NCI-H2029 treated with DMSO at 0.1 percent for 48 hours (cell line): Measurements from ENCODE around the gene DDX31.

Experiments
- DNase-seq: peaks from one replicate; lab custom pipeline; 2025; lab: John Stamatoyannopoulos, UW

Gene DDX31

DNA sequence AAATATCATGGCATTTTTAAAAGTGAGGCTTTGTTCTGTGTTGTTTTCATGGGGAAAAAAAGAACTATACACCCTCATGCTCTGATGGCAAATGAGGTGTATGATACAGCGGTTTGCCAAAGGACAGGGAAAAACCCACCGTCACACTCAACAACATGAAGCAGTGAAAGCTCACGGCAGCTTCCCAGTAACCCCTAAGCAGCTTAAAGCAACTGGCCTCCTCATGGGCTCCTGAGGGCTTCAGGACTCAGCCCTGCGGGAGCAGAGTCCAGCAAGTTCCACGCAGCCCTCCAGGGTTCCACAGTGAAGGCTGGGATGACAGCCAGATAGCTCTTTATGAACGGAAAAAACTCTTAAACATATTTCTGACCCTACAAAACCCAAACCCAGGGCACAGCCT is 74.5 kb downstream of the DDX31 start:
- DNase-seq: no peak

DNA sequence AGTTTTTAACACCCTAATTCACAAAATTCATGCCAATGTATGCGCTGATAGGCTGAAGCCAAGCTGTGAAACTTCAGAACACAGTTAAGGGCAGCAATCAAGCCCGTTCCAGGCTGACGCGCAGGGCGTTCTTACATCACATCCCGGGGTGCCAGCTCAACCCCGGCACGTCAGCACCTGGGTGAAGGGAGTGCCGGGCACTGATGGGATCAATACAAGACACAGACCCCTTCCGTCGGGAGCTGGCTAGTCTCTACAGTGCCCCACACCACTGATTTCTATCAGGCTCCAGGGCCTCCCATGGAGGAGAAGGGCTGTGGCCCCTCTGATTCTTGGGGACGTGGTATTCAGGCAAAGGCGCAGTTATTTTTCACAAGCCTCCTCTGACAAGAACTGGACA is 75.4 kb downstream of the DDX31 start:
- DNase-seq: no peak

DNA sequence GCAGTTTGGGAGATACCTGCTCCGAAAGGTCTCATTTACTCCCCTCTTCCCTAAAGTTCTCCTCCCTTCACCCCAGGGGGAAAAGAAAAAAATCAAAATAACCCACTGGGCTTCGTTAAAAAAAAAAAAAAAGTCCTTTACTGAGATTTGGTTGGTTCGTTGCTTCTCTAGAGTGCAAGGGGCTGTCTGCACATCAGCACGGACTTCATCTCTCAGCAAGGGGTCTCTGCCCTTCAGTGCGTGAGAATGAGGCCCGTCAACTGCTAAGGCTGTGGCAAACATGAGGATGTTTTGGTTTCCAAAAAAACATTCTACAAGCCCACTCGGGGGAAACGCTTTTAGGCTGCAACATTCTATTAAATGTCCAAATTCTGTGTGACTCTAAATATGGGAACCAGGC is 77.3 kb downstream of the DDX31 start:
- DNase-seq: no peak

DNA sequence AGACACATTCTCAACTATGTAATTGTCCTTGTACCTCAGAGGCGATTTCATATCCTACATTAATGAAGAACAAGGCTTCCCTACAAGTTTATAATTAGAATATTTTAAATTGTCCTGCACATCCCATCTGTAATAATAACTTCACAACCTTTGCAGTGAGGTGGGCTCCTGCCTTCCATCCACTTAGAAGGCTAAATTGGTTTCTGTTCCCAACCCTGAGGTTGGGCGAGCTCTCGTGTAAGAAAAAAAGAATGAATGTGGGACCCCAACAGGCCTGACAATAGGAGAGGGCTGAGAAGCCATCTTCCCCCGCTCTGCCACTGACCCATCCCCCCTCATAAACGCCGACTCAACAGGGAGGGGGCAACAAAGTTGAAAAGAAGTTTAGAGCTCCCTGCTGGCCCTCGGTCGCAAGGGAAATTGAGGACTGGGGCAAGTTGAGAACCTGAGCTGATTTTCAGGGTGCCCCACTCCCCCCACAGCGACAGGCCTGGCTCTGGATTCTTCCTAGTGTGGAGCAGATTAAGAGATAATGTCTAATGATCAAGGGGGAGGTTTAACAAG is 78.0 kb downstream of the DDX31 start:
- no peak for DNase-seq

DNA sequence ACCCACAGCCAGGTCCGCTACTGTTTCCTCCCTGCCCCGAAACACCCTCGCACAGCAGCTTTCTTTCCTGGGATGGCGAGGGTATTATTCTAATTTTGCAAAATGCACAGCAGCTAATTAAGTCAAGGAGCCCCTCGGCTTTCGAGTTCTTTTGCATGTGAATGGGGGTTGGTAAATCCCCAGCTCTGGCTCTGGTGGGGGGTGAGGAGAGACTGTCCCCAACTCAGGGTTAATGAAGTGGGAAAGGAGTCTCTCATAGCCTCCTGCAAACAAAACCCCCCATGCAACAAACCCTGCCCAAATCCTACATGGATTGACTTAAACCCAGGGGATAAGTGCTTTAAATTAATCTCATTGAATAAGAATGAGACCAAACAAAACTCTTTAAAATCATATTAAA is 78.5 kb downstream of the DDX31 start:
- no peak for DNase-seq

DNA sequence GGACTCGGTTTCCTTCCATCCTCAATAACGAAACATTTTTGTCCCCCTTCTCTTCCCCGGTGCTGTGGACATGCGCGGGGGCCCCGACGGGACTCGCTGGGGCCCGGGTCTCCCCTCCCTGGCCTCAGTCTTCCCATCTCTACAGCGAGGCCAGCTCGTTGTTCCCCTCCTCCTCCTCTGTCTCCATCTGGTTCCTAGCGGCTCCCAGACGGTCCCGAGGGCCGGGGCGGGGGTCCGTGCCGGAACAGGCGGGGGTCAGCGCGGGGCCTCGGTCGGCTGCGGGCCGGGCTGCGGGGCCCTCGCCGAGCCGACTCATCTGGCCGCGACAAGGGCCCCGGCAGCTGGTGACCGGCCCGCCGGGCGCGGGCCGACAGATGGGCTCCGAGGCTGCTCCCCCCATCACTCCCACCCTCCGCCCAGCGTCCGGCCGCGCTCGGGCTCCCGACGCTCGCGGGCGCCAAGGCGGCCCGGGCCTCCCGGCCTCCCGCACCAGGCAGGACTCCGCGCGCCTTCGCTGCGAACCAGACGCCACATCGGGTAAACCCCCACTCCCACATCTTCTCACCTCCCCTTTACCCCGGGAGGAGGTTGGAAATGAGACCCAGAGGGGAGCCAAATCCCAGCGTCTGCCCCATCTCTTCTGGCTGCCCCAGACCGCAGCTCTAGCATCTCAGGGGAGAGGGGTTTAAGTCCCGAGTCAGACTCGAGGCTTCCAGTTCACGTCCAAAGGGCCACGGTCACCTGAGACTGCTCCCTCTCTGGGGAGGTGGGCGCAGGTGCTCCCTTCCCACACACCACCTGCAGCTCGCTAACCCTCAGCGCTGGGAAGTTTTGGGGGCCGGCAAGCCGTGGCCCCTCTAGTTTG is 79.2 kb downstream of the DDX31 start:
- DNase-seq: no peak

DNA sequence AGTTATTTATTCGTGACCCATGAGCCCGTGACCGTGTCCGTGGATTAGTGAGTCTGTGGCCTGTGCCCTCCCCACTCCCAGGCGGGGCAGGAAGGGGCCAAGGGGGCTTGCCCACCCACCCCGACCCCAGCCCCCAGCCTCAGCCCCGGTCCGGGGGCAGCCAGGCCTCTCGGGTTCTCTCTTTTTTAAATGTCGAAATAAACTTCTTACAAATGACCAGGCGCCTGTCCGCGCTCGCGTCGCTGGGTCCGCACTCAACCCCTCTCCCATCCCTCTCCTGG is 79.8 kb downstream of the DDX31 start:
- no peak for DNase-seq

DNA sequence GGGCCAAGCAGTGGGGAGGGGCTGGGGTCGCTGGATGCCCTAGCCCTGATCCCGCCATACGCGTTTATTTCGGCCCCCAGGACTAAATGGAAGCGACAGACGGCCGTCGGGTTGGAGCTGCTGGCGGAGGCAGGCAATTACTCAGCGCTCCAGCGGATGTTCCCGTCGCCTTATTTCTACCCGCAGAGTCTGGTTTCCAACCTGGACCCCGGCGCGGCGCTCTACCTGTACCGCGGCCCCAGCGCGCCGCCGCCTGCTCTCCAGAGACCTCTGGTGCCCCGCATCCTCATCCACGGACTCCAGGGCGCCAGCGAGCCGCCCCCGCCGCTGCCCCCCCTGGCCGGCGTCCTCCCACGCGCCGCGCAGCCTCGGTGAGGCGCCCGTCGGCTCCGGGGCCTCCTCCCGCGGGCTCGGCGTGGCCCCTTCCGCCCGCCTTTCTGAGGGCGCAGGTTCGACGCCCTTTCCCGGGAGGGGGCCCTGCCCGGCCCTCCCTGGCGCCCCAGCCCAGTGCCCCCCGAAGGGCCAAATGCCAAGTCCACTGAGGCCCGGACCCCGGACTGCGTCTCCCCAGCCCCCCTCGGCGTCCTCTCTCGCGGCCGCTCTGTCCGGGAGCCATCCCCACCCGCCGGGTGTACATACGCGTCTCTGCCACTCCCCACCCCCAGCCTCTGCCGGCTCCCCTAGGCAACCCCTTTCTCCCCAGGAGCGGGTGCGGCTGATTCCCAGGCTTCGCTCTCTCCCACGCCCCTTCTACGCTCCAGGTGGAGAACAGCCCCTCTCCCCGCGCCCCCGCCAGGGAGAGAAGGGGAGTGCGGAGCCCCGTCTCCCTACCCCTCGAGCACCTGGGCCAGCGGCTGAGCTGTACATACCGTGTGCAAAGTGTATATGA is 80.4 kb downstream of the DDX31 start:
- no peak for DNase-seq

DNA sequence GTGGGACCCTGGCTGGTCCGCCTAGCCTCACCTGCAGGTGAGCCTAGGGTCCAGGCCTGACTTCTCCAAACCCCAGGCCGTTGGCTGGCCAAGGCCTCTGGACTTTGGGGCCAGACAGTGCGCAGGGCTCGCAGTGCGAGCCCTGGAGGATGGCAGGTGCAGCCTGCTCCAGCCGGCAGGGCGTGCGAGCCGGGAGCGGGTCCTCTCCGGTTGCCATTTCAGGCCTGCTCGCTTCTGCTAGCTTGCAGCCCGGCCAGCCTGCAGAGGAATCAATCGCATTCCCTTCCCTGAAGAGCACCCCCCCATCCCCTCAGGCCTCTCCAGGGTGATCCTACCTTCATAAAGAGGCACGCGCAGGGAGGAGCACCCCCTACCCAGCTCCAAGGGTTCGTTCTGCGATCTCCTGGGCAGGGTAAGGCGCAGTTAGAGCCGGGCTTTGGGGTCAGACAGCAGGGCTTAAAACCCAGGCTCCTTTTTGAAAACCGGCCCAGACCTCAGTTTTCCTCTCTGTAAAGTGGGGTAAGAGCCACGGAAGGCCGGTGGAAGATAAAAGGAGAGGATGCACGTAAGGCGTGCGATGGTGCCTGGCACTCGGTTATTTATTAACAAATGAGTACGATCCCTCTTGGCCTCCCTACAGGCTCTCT is 81.2 kb downstream of the DDX31 start:
- DNase-seq: no peak

DNA sequence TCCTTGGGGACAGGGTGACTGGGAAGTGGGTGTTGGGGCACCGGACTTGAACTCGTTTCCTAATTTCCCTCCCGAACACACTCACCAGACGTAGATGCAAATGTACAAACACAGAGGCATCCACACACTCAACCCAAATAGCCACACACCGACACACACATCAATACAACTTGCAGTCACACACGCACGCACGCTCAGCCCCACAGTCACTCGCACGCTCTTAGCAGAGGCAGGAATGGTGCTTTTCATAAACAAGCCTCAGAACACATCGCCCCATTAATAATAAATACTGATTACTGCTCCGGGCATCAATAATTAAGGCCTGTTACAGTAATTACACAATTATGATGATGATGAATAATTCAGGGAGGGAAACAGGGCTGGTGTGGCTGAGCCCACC is 81.7 kb downstream of the DDX31 start:
- no peak for DNase-seq

DNA sequence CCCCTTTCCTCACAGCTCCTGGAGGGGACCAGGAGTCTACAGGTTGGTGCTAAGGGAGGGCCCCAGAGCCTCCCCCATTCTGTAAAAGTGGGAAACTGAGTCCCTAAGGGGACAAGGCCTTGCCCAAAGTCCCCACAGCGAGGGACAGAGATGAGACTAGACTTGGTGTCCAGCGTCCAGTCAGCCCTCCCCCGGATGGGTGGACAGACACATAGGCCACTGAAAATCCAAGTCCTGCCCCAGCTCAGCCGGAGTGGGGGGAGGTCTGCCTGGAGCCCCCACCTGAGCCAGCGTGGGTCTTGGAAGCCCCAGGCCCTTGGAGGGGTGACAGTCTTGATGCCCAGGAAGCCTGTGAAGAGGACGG is 82.2 kb downstream of the DDX31 start:
- DNase-seq: no peak

DNA sequence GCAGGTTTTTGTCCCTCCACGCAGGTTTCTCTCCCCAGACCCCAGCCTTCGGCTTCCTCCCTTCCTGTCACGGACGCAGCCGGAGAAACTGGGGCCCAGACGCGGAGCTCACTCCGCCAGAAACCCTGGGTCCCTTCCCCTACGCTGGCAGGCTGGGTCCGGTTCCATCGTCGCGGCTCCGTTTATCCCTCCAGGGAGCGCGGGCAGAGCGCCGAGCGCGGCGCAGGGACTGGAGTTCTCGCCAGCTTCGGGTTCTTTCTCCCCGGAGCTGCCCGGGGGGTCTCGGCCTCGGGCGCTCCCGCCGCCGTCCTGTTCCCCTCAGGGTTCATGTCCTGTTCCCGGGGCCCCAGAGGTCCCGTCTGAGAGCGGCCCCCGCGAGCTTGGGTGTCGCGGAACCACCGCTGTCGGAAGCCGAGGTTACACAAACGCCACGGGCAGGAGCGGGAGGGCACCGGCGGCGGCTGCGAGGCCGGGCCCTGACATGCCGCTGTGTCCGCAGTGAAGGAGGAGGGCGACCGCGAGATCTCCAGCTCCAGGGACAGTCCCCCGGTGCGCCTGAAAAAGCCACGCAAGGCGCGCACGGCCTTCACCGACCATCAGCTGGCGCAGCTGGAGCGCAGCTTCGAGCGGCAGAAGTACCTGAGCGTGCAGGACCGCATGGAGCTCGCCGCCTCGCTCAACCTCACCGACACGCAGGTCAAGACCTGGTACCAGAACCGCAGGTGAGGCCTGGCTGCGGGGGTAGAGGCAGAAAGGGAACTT is 82.8 kb downstream of the DDX31 start:
- DNase-seq: no peak

DNA sequence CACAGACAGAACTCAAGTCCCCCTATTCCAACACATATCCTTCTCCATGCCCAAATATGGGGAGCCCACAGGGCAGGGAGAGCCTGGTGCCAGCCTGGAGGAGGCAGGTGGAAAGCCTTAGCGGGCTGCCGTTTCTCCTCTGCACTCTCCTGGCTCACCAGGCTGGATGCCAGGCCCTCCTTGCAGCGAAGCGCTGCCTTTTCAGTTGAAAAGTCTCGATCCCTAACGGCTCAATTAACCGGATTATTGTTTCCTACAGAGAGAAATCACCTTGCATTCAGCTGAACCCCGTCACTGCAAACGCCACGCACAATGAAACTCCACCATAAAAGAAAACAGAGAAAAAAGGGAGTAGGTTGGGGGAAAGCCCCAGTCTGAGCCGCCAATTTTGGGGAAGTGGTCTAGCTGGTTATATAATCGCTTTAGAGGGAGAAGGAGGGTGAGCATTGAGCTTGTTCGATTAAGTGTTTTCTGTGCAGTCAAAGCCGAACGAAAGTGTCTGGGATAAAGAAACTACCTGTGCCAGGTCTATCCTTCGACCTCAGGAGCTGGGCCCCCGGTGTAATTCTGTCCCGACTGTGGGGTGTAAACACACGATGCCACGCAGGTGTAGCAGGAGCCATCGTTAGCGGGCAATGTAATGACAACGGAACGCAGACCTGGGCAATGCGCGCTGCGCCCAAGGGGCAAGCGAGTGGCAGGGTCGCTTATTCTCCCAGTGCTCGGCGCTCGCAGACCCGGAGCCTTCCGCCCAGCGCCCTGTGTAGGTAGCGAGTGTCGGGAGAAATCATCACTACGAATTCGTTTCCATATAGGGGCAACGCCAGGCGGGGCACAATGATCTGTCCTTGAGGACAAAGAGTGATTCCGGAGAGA is 83.6 kb downstream of the DDX31 start:
- DNase-seq: no peak

DNA sequence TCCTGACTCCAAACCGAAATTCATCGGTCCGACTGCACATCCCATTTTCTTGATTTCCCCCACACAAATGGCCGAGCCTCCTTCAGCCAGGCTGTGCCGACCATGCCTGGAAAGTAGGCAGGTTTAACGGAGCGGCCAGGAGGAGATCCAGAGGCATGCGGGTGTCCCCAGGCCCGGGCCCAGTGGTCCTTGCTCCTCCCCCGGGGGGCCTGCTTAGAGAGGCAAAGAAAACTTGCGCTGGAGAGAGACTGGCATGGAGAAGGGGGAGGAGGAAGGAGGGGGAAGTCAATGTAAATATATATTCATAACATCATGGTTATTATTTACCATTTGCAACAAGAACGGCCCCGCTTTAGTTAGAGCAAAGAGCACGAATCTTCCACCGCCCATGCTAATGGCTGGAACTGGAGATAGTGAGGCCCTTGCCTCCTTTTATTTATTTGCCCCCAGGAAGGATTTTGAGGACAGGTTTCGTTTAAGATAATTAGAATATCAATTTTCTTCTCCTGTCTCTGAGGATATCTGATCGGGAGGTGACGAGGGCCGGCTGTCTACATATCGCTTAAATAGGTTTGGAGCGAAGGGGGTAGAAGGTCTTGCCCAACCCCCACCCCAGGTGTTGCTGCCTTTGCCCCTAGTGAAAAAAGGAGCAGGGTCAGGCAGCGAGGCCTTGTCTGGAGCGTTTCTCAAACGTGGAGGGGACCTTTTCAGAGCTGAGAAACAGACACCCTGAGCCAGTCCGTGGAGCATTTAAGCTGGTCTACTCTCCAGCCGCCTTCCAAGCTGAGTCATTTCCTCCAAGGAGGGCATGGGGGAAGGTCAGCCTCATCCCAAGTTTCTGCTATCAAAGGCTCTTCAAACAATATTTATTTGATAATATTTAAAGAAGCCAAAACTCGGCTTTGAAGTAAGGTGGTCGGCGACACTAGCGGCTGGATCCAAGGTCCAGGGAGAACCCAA is 84.9 kb downstream of the DDX31 start:
- DNase-seq: no peak

DNA sequence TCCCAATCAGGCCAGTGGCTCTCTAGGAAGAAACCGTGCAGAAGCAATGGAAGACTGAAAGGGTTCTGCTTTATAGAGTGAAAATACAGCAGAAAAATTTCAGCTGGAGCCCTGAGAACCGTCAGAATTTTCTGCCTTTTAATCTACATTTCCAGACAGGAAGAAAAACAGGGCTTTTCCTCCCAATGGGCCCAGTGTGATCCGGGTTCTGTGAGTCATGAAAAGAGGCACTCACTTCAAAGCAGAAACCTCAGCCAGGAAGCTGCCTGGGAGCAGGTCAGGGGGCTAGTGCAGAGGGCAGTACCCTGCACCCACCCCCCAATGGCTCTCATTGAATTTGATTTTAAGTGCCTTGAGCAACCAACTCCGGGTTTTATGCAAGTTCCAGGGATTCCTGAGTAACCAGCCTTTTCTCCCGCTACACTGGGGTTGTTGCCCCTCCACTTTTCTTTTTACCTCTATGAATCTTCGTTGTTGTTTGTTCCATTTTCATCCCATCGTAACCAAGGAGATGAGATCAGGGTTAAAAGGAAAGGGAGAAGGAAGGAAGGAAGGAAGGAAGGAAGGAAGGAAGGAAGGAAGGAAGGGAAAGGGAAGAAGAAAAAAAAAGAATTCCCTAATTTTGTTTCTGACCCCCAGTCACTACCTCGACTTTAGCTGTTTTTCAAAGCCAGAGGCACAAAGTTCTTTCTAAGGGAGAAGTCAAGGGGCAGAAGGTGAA is 86.0 kb downstream of the DDX31 start:
- no peak for DNase-seq

DNA sequence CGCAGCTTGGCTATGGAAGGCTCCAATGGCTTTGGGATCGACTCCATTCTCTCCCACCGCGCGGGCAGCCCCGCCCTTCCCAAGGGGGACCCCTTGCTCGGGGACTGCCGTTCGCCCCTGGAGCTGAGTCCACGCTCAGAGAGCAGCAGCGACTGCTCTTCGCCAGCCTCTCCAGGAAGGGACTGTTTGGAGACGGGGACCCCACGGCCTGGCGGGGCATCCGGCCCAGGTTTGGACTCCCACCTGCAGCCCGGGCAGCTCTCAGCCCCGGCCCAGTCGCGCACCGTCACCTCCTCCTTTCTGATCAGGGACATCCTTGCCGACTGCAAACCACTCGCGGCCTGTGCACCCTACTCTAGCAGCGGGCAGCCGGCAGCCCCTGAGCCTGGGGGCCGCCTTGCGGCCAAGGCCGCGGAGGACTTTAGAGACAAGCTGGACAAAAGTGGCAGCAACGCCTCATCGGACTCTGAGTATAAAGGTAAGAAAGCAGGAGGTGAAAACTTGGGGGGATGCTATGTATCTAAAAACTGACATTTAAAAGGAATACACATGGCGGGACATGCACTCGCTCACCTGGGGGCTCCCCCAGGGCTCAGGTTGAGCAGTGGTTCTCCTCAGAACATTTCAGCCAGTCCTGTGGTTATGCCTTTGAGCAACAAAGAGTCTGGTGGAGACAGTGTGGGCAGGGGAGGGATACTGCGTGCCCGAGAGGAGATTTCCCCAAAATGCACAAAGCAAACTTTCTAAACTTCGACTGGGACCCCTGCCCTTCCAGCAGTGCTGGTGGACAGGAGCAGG is 86.8 kb downstream of the DDX31 start:
- DNase-seq: no peak

DNA sequence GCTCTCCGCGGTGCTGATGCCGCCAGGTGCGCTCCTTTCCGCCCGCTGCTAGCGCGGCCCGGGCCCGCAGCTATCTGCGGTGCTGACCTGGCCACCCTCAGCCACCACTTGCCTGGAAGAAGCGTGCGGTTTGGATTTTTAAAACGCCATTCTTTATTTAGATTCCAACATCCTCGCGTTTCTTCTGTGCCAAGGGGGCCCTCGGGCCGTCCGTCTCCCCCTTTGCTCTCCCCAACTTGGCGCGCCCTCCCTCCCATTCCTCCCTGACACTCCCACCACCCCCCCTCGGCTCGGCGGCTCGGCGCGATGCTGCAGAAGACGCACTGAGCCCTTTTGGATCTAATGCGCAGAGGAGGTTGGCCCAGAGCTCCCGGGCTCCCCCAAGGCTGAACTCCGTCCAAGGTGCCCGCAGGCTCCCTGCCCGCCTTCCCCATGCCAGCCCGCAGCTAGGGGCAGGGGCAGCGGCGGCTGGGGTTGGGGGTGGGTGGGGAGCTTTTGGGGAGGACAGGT is 87.5 kb downstream of the DDX31 start, which contains the start of gene BARHL1:
TSS of gene BARHL1 (plus strand) at position 331 of the 510 bp plus-strand sequence. CDS start 192 bp downstream, outside the sequence.
- DNase-seq: no peak

DNA sequence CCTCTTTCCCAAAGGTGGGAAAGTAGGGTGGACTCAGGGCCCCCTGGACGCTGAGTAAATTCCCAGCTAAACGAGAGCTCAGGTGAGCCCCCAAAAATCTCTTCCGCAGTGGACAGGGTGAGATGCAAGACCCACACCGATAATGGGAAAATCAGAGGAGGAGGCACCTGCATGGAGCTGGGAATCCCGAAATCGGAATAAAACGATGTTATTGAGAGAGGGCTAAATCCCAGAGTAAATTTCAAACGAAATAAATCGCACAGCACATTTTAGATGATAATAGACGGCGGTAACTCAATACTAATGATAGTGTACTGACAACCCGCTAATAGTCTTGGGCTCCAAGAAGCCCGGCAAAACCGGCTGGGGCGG is 90.4 kb downstream of the DDX31 start:
- no peak for DNase-seq
